HG03095 (cell line): Measurements from ENCODE around the gene OR4M2.
A peak's percentile ranks its signal among the peaks of the same experiment; 100 is the strongest.
"Not testable (repeated sequence)": the region's sequence is repeated elsewhere in the genome, so short reads cannot be mapped to it uniquely, and the experiment has no call there.

ENCODE experiments used
- ATAC-seq: cut with Tn5 transposase; IDR thresholded peaks from one replicate; pipeline ENCODE4 v1.9.1; 2021; ENCODE audit warnings: moderate library complexity; ENCODE audit not compliant: unreplicated experiment

OR4M2 gene, protein sequence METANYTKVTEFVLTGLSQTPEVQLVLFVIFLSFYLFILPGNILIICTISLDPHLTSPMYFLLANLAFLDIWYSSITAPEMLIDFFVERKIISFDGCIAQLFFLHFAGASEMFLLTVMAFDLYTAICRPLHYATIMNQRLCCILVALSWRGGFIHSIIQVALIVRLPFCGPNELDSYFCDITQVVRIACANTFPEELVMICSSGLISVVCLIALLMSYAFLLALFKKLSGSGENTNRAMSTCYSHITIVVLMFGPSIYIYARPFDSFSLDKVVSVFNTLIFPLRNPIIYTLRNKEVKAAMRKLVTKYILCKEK

DNA sequence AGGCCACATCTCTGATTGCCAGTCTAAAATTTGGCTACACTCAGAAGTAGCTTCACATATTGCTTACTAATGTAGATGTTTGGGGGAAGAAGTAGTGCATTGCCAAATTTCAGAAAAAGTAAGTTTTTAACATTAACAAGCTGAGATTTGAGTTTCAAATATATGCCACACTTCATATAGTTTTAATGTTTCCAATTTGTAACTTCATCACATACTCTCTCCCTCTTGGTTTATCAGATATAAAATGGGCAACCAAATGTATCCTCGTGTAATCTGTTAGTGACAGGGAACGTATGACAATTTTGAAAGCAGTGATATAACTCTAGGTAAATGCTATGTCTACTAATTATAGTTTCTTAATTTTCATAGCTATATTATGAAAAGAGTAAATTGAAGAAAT, at the start of gene OR4M2:
TSS of gene OR4M2 (plus strand) at position 301 of the 400 bp plus-strand sequence. CDS start at position 399, 98 bp downstream.
- not testable (repeated sequence) for ATAC-seq

DNA sequence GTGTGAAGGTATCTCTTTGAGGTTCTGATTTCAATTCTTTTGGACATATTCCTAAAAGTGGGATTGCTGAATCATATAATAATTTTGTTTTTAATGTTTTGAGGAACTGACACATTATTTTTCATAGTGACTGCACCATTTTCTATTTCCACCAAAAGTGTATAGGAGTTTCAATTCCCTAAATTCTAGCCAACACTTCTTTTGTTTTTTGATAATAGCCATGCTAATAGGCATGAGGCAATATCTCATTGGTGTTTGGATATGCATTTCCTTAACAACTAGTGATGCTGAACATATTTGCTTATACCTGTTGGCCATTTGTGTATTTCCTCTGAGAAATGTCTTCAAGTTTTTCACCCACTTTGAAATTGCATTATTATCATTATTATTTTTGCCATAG, 11.1 kb upstream of the OR4M2 start:
- ATAC-seq = not testable (repeated sequence)

DNA sequence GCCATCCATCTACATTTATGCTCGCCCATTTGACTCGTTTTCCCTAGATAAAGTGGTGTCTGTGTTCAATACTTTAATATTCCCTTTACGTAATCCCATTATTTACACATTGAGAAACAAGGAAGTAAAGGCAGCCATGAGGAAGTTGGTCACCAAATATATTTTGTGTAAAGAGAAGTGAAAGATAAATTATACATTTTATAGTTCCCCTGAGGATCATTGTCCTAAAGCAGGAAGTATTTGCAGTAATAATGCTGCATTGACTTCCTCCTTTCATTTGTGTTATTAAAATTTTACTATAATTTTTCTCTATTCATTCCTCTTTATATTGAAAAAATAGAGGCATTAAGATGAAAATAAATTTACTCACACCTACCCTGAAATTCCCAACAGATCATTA, 1.1 kb downstream of the OR4M2 start:
- not testable (repeated sequence) for ATAC-seq

DNA sequence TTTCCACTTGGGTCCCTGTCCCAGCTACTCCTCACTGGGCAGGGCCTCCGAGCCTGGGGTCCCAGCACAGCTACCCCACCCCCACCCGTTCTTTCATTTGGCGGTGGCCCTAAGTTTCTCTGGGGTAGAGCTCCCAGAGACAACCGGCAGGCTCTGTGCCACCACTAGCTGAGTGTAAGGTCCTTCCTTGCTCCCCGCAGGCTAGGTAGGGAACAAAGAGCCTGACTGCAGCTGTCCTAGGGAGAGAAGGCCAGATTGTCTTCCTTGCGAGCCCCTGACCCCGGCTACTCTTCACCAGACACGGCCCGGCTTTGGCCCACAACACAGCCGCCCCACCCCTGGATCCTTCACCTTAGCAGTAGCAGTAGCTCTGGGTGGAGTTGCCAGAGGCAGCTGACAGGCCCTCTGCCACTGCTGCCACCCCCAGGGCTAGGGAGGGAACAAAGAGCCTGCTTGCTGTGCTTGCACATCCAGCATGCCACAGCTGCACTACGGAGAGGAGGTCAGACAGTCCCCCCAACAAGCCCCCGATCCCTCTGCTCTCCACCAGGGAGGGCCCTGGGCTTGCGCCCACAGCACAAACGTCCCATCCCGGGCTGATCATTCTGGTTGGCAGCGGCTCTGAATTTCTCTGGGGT, 18.4 kb downstream of the OR4M2 start:
- not testable (repeated sequence) for ATAC-seq

DNA sequence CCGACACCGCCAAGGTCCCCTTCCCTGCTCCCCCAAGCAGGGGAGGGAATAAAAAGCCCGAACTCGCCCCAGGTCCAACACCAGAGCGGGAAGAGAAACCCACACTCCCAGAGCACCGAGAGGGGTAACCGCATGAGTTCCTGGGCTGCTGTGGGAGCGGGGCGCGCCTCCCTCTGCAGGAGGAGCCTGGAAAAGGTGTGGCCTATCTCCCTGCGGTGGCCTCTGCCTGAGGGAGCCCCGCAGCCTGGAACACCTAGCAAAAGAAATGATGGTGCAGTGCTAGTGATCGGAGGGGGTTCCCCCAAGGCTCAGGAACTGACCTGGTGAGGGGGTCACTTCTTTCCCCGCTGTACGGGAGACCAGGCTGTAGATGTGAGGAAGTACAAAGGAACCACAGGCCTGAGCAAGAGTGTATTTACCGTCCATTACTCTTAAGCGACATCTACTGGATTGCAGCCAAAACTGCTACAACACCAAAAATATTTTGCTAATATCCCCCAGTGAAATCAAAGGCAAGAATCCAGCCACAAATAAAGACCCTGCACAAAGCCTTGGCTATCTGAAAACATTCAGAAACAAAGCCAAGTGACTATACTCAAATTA, 19.1 kb downstream of the OR4M2 start:
- peak; percentile 74 for ATAC-seq

DNA sequence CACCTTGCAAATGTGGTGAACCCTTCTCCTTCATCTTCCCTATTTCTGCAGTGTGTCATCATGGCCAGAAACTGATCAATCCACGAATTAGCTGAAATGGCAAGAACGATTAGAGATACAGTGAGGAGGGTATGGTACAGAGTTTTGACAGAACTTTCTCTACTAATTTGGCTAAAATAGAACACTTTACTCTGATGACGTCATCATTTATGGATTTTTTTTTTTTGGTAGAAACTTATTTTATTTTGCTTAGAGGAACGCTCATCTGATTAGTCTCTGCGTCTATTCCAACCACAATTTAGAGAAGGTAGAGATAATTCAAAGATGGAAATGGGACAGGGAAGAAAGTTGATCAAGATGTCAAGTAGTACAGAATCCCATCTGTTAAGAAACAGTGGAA, 41.7 kb downstream of the OR4M2 start:
- not testable (repeated sequence) for ATAC-seq
